NB4 (cell line): ENCODE measurements around the gene FAM83G.

ENCODE experiments used
- DNase-seq: peaks from one replicate; pipeline ENCODE4 v3.0.0; 2010; ENCODE audit warnings: low read depth
- H3K4me3 ChIP-seq: one replicate; pipeline ENCODE4 v1.5.1; 2011; ENCODE audit warnings: mild to moderate bottlenecking, low read depth, low read length, moderate library complexity
- CTCF ChIP-seq: IDR thresholded peaks from one replicate; pipeline ENCODE4 v1.5.1; 2012; ENCODE audit warnings: low read depth, low read length
- MAX ChIP-seq: IDR thresholded peaks from 2 replicates; pipeline ENCODE4 v1.6.1; 2011; ENCODE audit warnings: low read depth, low read length
- MYC ChIP-seq: IDR thresholded peaks from 2 replicates; pipeline ENCODE4 v1.6.1; 2011; ENCODE audit warnings: low read depth, low read length
- POLR2A ChIP-seq: IDR thresholded peaks from 2 replicates; pipeline ENCODE4 v1.6.1; 2011; ENCODE audit warnings: mild to moderate bottlenecking; ENCODE audit not compliant: insufficient read length; ENCODE audit errors: extremely low read depth

FAM83G gene

GRCh38 chr17:18985475-18985874, 19.1 kb downstream of the FAM83G start:
- no peak for TF ChIP-seq CTCF
- TF ChIP-seq POLR2A, result no peak
- TF ChIP-seq MAX, result no peak
- no peak for TF ChIP-seq MYC
- no peak for DNase-seq
- H3K4me3 ChIP-seq, result no peak overlapping the region

GRCh38 chr17:18984273-18985114, 20.1 kb downstream of the FAM83G start:
- no peak for TF ChIP-seq CTCF
- no peak for TF ChIP-seq POLR2A
- no peak for TF ChIP-seq MAX
- no peak for TF ChIP-seq MYC
- DNase-seq, result no peak
- no peak overlapping the region for H3K4me3 ChIP-seq

- peak; percentile 60 for DNase-seq
- TF ChIP-seq CTCF (no peak), MAX (no peak), POLR2A (no peak), MYC (no peak)
- no peak overlapping the region for H3K4me3 ChIP-seq
Observed at GRCh38 chr17:18981642-18982424, 22.7 kb downstream of the FAM83G start.

- no peak for DNase-seq
- TF ChIP-seq POLR2A, result no peak
- TF ChIP-seq MAX, result no peak
- no peak for TF ChIP-seq MYC
- no peak for TF ChIP-seq CTCF
- no peak overlapping the region for H3K4me3 ChIP-seq
Observed at GRCh38 chr17:18981335-18981641, 23.3 kb downstream of the FAM83G start.

GRCh38 chr17:18980682-18981334, 23.8 kb downstream of the FAM83G start:
- DNase-seq, result no peak
- H3K4me3 ChIP-seq, result no peak overlapping the region
- TF ChIP-seq CTCF (no peak), MYC (no peak), POLR2A (no peak), MAX (no peak)
